Left ventricle myocardium inferior (tissue), 1 donor: ENCODE results near the gene PPM1A. TPM values are rescaled to one million over a fixed set of nuclear protein-coding genes. Genes with fewer than 3 reads are reported as not detected.
"Not testable (repeated sequence)": the region's sequence is repeated elsewhere in the genome, so short reads cannot be mapped to it uniquely, and the experiment has no call there.

ENCODE experiments used
- DNase-seq: peaks from one replicate; pipeline ENCODE4 v3.0.0-alpha.2; 2020
- H3K27ac ChIP-seq: fragments of 200-600 bp; replicated peaks from 2 replicates; pipeline ENCODE4 v1.8.0; 2021
- H3K27me3 ChIP-seq: fragments of 200-600 bp; 2 replicates; pipeline ENCODE4 v1.8.0; 2021; ENCODE audit warnings: low read depth
- H3K36me3 ChIP-seq: fragments of 200-600 bp; 2 replicates; pipeline ENCODE4 v1.8.0; 2021
- H3K4me1 ChIP-seq: fragments of 200-600 bp; 2 replicates; pipeline ENCODE4 v1.8.0; 2021
- H3K4me3 ChIP-seq: fragments of 200-600 bp; 2 replicates; pipeline ENCODE4 v1.8.0; 2021; ENCODE audit warnings: mild to moderate bottlenecking, moderate library complexity
- H3K9me3 ChIP-seq: fragments of 200-600 bp; replicated peaks from 2 replicates; pipeline ENCODE4 v1.8.0; 2021
- CTCF ChIP-seq: fragments of 200-600 bp; IDR thresholded peaks from 2 replicates; pipeline ENCODE4 v1.8.0; 2021; ENCODE audit warnings: antibody characterized with exemption, mild to moderate bottlenecking, borderline replicate concordance
- intact Hi-C: fragments of 100-400 bp; cut with micrococcal nuclease; formaldehyde crosslinking; loops from one replicate; pipeline ENCODE4 v1.11.0; 2022
- total RNA-seq: library from RNA; stranded (reverse); fragmentation: NEBNext Ultra II Directional; extraction: Animal tissue kit (Norgen Biotek cat#: 25700); gene quantifications from one replicate; pipeline ENCODE4 v1.2.1, GENCODE V29; 2021
- donor health status: DM: no; HTN: yes; CAD: no; lungs with severe emphysema.

Gene PPM1A
- total RNA-seq, 1 donor from 2014 or later = 98.8 TPM

GRCh38 chr14:60313093-60313492, 64.1 kb downstream of the PPM1A start:
- no peak for TF ChIP-seq CTCF
- Histone ChIP-seq H3K9me3 (no peaks in the 10 kb centered on the region), H3K27ac (no peak overlapping the region), H3K27me3 (peaks cover 36% of the 10 kb centered on the region), H3K36me3 (no peaks in the 10 kb centered on the region), H3K4me1 (no peaks in the 10 kb centered on the region), H3K4me3 (no peak overlapping the region)
- intact Hi-C loops = no loop called here
- no peak for DNase-seq

GRCh38 chr14:60315196-60315990, 66.4 kb downstream of the PPM1A start:
- TF ChIP-seq CTCF = no peak
- Histone ChIP-seq H3K4me1 (no peaks in the 10 kb centered on the region), H3K36me3 (no peaks in the 10 kb centered on the region), H3K9me3 (no peaks in the 10 kb centered on the region), H3K27me3 (peaks cover 49% of the 10 kb centered on the region), H3K4me3 (no peak overlapping the region), H3K27ac (no peak overlapping the region)
- DNase-seq = no peak
- intact Hi-C loops = no loop called here

GRCh38 chr14:60317609-60318008, 68.6 kb downstream of the PPM1A start:
- no peaks in the 10 kb centered on the region for H3K4me1 ChIP-seq
- no peak overlapping the region for H3K4me3 ChIP-seq
- no peaks in the 10 kb centered on the region for H3K36me3 ChIP-seq
- DNase-seq = no peak
- intact Hi-C loops = no loop called here
- no peak for TF ChIP-seq CTCF
- peaks cover 49% of the 10 kb centered on the region for H3K27me3 ChIP-seq
- no peak overlapping the region for H3K27ac ChIP-seq
- H3K9me3 ChIP-seq = no peaks in the 10 kb centered on the region

GRCh38 chr14:60320860-60321259, 71.8 kb downstream of the PPM1A start:
- intact Hi-C loops = loop anchor here (10.0 kb wide), 1 partner anchor 106 kb away; no protein-coding TSS in a partner anchor
- not testable (repeated sequence) for H3K4me3 ChIP-seq, H3K4me1 ChIP-seq, H3K9me3 ChIP-seq, H3K36me3 ChIP-seq, H3K27ac ChIP-seq, DNase-seq
- peaks cover 26% of the 10 kb centered on the region for H3K27me3 ChIP-seq

GRCh38 chr14:60323199-60323896, 74.3 kb downstream of the PPM1A start:
- Histone ChIP-seq H3K27me3 (peaks cover 40% of the 10 kb centered on the region), H3K27ac (no peak overlapping the region), H3K36me3 (no peaks in the 10 kb centered on the region), H3K4me1 (peaks cover 9% of the 10 kb centered on the region), H3K9me3 (no peaks in the 10 kb centered on the region), H3K4me3 (no peak overlapping the region)
- intact Hi-C loops = loop anchor here (10.0 kb wide), 1 partner anchor 109 kb away; no protein-coding TSS in a partner anchor
- no peak for DNase-seq
- TF ChIP-seq CTCF = no peak

GRCh38 chr14:60324837-60325236, 75.8 kb downstream of the PPM1A start:
- no peak for DNase-seq
- intact Hi-C loops = loop anchor here (10.0 kb wide), 1 partner anchor 110 kb away; no protein-coding TSS in a partner anchor

More at GRCh38 chr14:60324837-60325236, 75.8 kb downstream of the PPM1A start:
- Histone ChIP-seq H3K36me3 (no peaks in the 10 kb centered on the region), H3K27ac (no peak overlapping the region), H3K27me3 (peaks cover 30% of the 10 kb centered on the region), H3K4me1 (peaks cover 9% of the 10 kb centered on the region), H3K9me3 (no peaks in the 10 kb centered on the region), H3K4me3 (no peak overlapping the region)
- no peak for TF ChIP-seq CTCF
